Peyer's patch (tissue), 4 donors: Measurements from ENCODE around the gene SLC35F2.

ENCODE experiments used
- POLR2A ChIP-seq, 2 donors: fragments of 450-650 bp; IDR thresholded peaks; one replicate each; pipeline ENCODE4 v1.5.1; 2017; ENCODE audit warnings: antibody characterized with exemption in 2 of 2, mild to moderate bottlenecking in 2 of 2, moderate library complexity in 2 of 2
- TF ChIP-seq, protein P1 (sequence below), 6 experiments: fragments of 450-650 bp in 4 of 6; fragments of 200-600 bp in 2 of 6; sonication (generic) in 1 of 6; IDR thresholded peaks; one replicate each; pipeline ENCODE4 v1.5.1; 2017 to 2019; ENCODE audit warnings: antibody characterized with exemption in 6 of 6, mild to moderate bottlenecking in 3 of 6, moderate library complexity in 1 of 6

DNA sequence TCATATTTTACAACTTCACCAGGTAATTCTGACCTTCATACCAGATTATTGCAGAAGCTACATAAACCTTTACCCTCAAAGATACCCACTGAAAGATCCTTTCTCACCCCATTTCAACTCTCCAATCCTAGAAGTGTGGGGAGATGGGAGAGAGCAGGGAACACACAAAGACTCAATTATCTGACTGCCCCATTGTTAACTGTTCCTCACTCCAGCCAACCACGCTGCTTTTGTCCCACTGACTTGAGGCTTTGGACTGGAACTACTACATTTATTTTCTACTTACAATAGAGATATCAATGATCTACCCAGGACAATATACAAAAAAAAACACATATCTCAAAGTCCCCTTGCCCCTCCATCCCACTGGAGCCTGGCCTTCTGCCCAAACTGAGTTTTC is 102.0 kb downstream of the SLC35F2 start:
- TF ChIP-seq POLR2A (IDR thresholded peaks at IDR 0.05): no peak
- TF ChIP-seq, protein P1, sequence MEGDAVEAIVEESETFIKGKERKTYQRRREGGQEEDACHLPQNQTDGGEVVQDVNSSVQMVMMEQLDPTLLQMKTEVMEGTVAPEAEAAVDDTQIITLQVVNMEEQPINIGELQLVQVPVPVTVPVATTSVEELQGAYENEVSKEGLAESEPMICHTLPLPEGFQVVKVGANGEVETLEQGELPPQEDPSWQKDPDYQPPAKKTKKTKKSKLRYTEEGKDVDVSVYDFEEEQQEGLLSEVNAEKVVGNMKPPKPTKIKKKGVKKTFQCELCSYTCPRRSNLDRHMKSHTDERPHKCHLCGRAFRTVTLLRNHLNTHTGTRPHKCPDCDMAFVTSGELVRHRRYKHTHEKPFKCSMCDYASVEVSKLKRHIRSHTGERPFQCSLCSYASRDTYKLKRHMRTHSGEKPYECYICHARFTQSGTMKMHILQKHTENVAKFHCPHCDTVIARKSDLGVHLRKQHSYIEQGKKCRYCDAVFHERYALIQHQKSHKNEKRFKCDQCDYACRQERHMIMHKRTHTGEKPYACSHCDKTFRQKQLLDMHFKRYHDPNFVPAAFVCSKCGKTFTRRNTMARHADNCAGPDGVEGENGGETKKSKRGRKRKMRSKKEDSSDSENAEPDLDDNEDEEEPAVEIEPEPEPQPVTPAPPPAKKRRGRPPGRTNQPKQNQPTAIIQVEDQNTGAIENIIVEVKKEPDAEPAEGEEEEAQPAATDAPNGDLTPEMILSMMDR (IDR thresholded peaks at IDR 0.05): no peak
